Neuronal stem cell (in vitro differentiated cells): Measurements from ENCODE around the gene KCNC1.

Experiments
- DNase-seq: peaks from one replicate; pipeline ENCODE4 v3.0.0-alpha.2; 2013; ENCODE audit warnings: low spot score
- H2AFZ ChIP-seq: one replicate; pipeline ENCODE4 v1.6.1; 2013; ENCODE audit warnings: mild to moderate bottlenecking, low read length, inconsistent platforms
- H2AK5ac ChIP-seq: 2 replicates; pipeline ENCODE4 v1.6.1; 2013; ENCODE audit warnings: low read depth, mild to moderate bottlenecking, inconsistent platforms, low read length, moderate library complexity, mixed read lengths
- H2BK120ac ChIP-seq: 2 replicates; pipeline ENCODE4 v1.6.1; 2013; ENCODE audit warnings: low read depth, mild to moderate bottlenecking, inconsistent platforms, low read length, moderate library complexity, mixed read lengths
- H2BK12ac ChIP-seq: one replicate; pipeline ENCODE4 v1.6.1; 2013; ENCODE audit warnings: low read length, inconsistent platforms
- H2BK15ac ChIP-seq: 2 replicates; pipeline ENCODE4 v1.6.1; 2013; ENCODE audit warnings: mild to moderate bottlenecking, low read length, inconsistent platforms, mixed read lengths
- H2BK5ac ChIP-seq: one replicate; pipeline ENCODE4 v1.6.1; 2013; ENCODE audit warnings: inconsistent platforms, mild to moderate bottlenecking, low read length, moderate library complexity
- H3K14ac ChIP-seq: one replicate; pipeline ENCODE4 v1.6.1; 2013; ENCODE audit warnings: low read length, inconsistent platforms
- H3K18ac ChIP-seq: 2 replicates; pipeline ENCODE4 v1.6.1; 2013; ENCODE audit warnings: low read length, inconsistent platforms
- H3K23ac ChIP-seq: 2 replicates; pipeline ENCODE4 v1.6.1; 2013; ENCODE audit warnings: low read depth, mild to moderate bottlenecking, mixed read lengths, low read length, inconsistent platforms; ENCODE audit not compliant: poor library complexity
- H3K27ac ChIP-seq: replicated peaks from 3 replicates; pipeline ENCODE4 v1.5.1; 2013; ENCODE audit warnings: low read length, inconsistent platforms
- H3K27me3 ChIP-seq, 3 experiments: 2 replicates each; pipeline ENCODE4 v1.6.1; 2013; ENCODE audit warnings: low read length in 3 of 3, mild to moderate bottlenecking in 2 of 3, inconsistent platforms in 1 of 3, low read depth in 1 of 3, mixed read lengths in 1 of 3, moderate library complexity in 1 of 3; ENCODE audit not compliant: control insufficient read depth in 3 of 3, insufficient read depth in 3 of 3
- H3K36me3 ChIP-seq, 2 donors: replicated peaks in 1 of 2; 2 replicates each; pipeline ENCODE4 v1.6.1; 2013; ENCODE audit warnings: low read length in 2 of 2; ENCODE audit not compliant: control insufficient read depth in 2 of 2, insufficient read depth in 2 of 2
- H3K4ac ChIP-seq: 2 replicates; pipeline ENCODE4 v1.6.1; 2013; ENCODE audit warnings: inconsistent platforms, mild to moderate bottlenecking, low read length, moderate library complexity
- H3K4me1 ChIP-seq, 2 donors: 1 replicate in 1 of 2; 2 replicates in 1 of 2; pipeline ENCODE4 v1.6.1; 2013; ENCODE audit warnings: low read length in 2 of 2, low read depth in 1 of 2; ENCODE audit not compliant: control insufficient read depth in 2 of 2, insufficient read depth in 1 of 2
- H3K4me2 ChIP-seq: one replicate; pipeline ENCODE4 v1.6.1; 2013; ENCODE audit warnings: mild to moderate bottlenecking, low read length, inconsistent platforms; ENCODE audit not compliant: insufficient read depth, poor library complexity, severe bottlenecking
- H3K4me3 ChIP-seq, 2 donors: 2 replicates each; pipeline ENCODE4 v1.5.1; 2013; ENCODE audit warnings: low read length in 2 of 2, mild to moderate bottlenecking in 2 of 2, inconsistent platforms in 1 of 2, moderate library complexity in 1 of 2
- H3K79me1 ChIP-seq: one replicate; pipeline ENCODE4 v1.6.1; 2013; ENCODE audit warnings: low read depth, mild to moderate bottlenecking, inconsistent platforms, low read length, moderate library complexity
- H3K9ac ChIP-seq: one replicate; pipeline ENCODE4 v1.6.1; 2013; ENCODE audit warnings: mild to moderate bottlenecking, low read depth, low read length, inconsistent platforms; ENCODE audit not compliant: poor library complexity
- H3K9me3 ChIP-seq, 2 donors: replicated peaks in 1 of 2; 2 replicates each; pipeline versions ENCODE3 to v1.6.1; 2013; ENCODE audit warnings: low read length in 2 of 2, mild to moderate bottlenecking in 2 of 2, inconsistent platforms in 1 of 2, low read depth in 1 of 2, mixed read lengths in 1 of 2, moderate library complexity in 1 of 2; ENCODE audit not compliant: control insufficient read depth in 2 of 2, insufficient read depth in 1 of 2
- H4K8ac ChIP-seq: one replicate; pipeline ENCODE4 v1.6.1; 2013; ENCODE audit warnings: low read depth, mild to moderate bottlenecking, inconsistent platforms, low read length, moderate library complexity
- H4K91ac ChIP-seq: one replicate; pipeline ENCODE4 v1.6.1; 2013; ENCODE audit warnings: low read length, low read depth, mild to moderate bottlenecking, inconsistent platforms; ENCODE audit not compliant: poor library complexity
- WGBS, 2 donors: extraction: QIAGEN DNeasy Blood & Tissue Kit; methylation state at CpG; one replicate each; pipeline ENCODE4 v1.1.7; 2013; ENCODE audit warnings: missing lambda C conversion rate in 2 of 2, mixed read lengths in 1 of 2; ENCODE audit not compliant: insufficient read length in 2 of 2, insufficient replicate concordance in 1 of 2; ENCODE audit errors: extremely low coverage in 2 of 2; 5-methylcytosine and 5-hydroxymethylcytosine counted together

Gene KCNC1

DNA sequence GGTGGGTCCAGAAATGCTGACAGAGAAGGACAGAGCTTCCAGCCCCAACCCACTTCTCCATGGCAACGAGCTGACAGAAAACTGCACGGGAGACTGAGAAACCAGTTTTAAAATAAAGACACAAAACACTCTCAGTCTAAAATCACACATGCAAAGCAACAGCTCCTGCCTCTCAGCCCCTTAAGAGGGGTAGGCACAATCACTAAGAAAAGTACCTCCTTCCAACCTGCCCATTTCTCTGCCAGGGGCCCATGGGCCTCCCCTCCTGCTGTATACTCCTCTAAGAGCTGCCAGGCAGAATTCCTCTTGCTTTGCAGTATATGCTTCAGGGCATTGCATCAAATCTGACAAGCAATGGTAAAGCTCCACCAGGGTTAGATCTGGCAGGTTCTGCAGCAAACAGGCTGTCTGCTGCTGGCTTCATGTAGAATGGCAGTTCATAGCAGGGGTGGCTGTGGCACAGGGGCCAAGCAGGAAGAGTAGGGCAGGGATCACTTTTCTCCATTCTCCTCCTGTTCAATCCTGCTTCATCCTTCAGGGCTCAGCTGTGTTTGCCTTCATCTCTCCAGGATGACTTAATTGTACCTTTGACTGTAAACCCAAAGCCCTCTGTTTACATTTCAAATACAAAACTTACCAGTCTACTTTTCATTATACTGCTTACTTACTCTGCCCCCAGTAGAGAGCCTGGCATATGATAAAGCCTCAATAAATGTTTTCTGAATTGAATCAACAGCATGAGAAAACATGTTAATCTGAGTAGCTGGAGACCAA lies 77.7 kb downstream of the KCNC1 start:
- Histone ChIP-seq H3K27me3 (no peaks in the 10 kb centered on the region), H3K4me2 (no peak overlapping the region), H2BK5ac (no peak overlapping the region), H3K18ac (peak overlapping the region; percentile 63), H4K8ac (no peak overlapping the region), H2AFZ (no peak overlapping the region), H3K9me3 (peaks cover 0 to 3% of the 10 kb centered on the region in 2 donors), H3K36me3 (no peaks in the 10 kb centered on the region), H2BK12ac (no peak overlapping the region), H2BK120ac (no peak overlapping the region), H3K4ac (no peak overlapping the region), H2AK5ac (no peak overlapping the region), H2BK15ac (peak overlapping the region; percentile 7), H3K27ac (no peak overlapping the region), H3K4me1 (peaks cover 8 to 17% of the 10 kb centered on the region in 2 donors), H3K14ac (no peak overlapping the region), H4K91ac (no peak overlapping the region), H3K79me1 (no peaks in the 10 kb centered on the region), H3K9ac (no peak overlapping the region), H3K4me3 (no peak overlapping the region), H3K23ac (no peak overlapping the region)
- DNase-seq: no peak
- WGBS, 2 donors: no CpG with 5 or more reads among the region's 2 CpGs

- no peak overlapping the region for H3K9ac ChIP-seq
- H2BK12ac ChIP-seq: no peak overlapping the region
- H3K27me3 ChIP-seq: no peaks in the 10 kb centered on the region
- no peak overlapping the region for H2BK5ac ChIP-seq
- no peak overlapping the region for H4K8ac ChIP-seq
- no peak for DNase-seq
- H2AK5ac ChIP-seq: no peak overlapping the region
- H3K4me2 ChIP-seq: no peak overlapping the region
- H3K27ac ChIP-seq: no peak overlapping the region
- no peak overlapping the region for H3K4ac ChIP-seq
- no peak overlapping the region for H3K4me3 ChIP-seq
- no peak overlapping the region for H4K91ac ChIP-seq
- H3K36me3 ChIP-seq: no peaks in the 10 kb centered on the region
- H2AFZ ChIP-seq: no peak overlapping the region
- H3K9me3 ChIP-seq: peaks cover 0 to 3% of the 10 kb centered on the region in 2 donors
- no peaks in the 10 kb centered on the region for H3K79me1 ChIP-seq
- no peak overlapping the region for H2BK120ac ChIP-seq
- H2BK15ac ChIP-seq: no peak overlapping the region
- no peak overlapping the region for H3K23ac ChIP-seq
- WGBS, 2 donors: no CpG with 5 or more reads among the region's 4 CpGs
- no peak overlapping the region for H3K14ac ChIP-seq
- H3K4me1 ChIP-seq: peaks cover 3 to 14% of the 10 kb centered on the region in 2 donors
- H3K18ac ChIP-seq: no peak overlapping the region
These were observed 78.2 kb downstream of the KCNC1 start for GRCh38 chr11:17812865-17813187.

- no peak overlapping the region for H2BK15ac ChIP-seq
- H3K23ac ChIP-seq: no peak overlapping the region
- no peak overlapping the region for H4K8ac ChIP-seq
- H4K91ac ChIP-seq: no peak overlapping the region
- DNase-seq: no peak
- H3K4ac ChIP-seq: no peak overlapping the region
- no peak overlapping the region for H2AFZ ChIP-seq
- no peak overlapping the region for H2BK5ac ChIP-seq
- H2BK120ac ChIP-seq: no peak overlapping the region
- no peaks in the 10 kb centered on the region for H3K27me3 ChIP-seq
- no peak overlapping the region for H3K14ac ChIP-seq
- no peak overlapping the region for H3K4me3 ChIP-seq
- H3K27ac ChIP-seq: no peak overlapping the region
- H2AK5ac ChIP-seq: no peak overlapping the region
- H3K9ac ChIP-seq: no peak overlapping the region
- no peak overlapping the region for H2BK12ac ChIP-seq
- no peaks in the 10 kb centered on the region for H3K36me3 ChIP-seq
- peaks cover 3 to 14% of the 10 kb centered on the region in 2 donors for H3K4me1 ChIP-seq
- WGBS, 2 donors: no CpG with 5 or more reads among the region's 2 CpGs
- no peaks in the 10 kb centered on the region for H3K79me1 ChIP-seq
- H3K9me3 ChIP-seq: peaks cover 0 to 1% of the 10 kb centered on the region in 2 donors
- H3K18ac ChIP-seq: no peak overlapping the region
- no peak overlapping the region for H3K4me2 ChIP-seq
These were observed 78.9 kb downstream of the KCNC1 start for GRCh38 chr11:17813391-17814059.

DNA sequence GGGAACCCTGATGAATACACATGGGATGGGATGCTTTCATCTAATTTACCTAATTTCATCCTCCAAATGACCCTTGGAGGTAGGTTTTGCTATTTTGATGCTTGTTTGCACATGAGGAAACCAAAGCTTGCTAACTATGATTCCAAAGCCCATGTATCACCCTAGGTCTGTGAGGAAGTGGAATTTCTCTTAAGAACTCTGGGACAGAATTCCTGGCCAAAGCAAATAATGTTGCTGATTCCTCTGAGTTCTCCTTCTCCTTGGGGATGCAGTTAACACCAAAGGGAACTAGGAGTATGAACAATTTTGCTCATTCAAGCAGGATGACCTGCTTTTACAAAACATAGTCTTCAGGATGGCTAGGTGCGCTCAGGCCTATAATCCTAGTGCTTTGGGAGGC lies 80.0 kb downstream of the KCNC1 start:
- WGBS, 2 donors: no CpG with 5 or more reads among the region's 1 CpG
- Histone ChIP-seq H3K18ac (no peak overlapping the region), H3K27ac (no peak overlapping the region), H3K4ac (no peak overlapping the region), H2BK15ac (no peak overlapping the region), H4K8ac (no peak overlapping the region), H3K79me1 (no peaks in the 10 kb centered on the region), H3K4me2 (no peak overlapping the region), H2BK5ac (no peak overlapping the region), H3K9me3 (no peaks in the 10 kb centered on the region), H2BK120ac (no peak overlapping the region), H2BK12ac (no peak overlapping the region), H3K9ac (no peak overlapping the region), H3K36me3 (no peaks in the 10 kb centered on the region), H3K4me3 (no peak overlapping the region), H2AFZ (no peak overlapping the region), H3K27me3 (no peaks in the 10 kb centered on the region), H3K4me1 (peaks cover 3 to 14% of the 10 kb centered on the region in 2 donors), H2AK5ac (no peak overlapping the region), H4K91ac (no peak overlapping the region), H3K23ac (no peak overlapping the region), H3K14ac (no peak overlapping the region)
- no peak for DNase-seq
